Duodenal mucosa (tissue), 2 donors: ENCODE data around the gene ZNF311.

Source experiments
- H3K27ac ChIP-seq: one replicate; pipeline ENCODE4 v1.7.0; 2013; ENCODE audit warnings: low read depth, low read length
- H3K27me3 ChIP-seq, 2 donors: one replicate each; pipeline ENCODE4 v1.7.0; 2013; ENCODE audit warnings: low read length in 2 of 2, control low read depth in 1 of 2; ENCODE audit not compliant: insufficient read depth in 2 of 2, control insufficient read depth in 1 of 2
- H3K36me3 ChIP-seq, 2 donors: one replicate each; pipeline ENCODE4 v1.7.0; 2013; ENCODE audit warnings: low read length in 2 of 2, control low read depth in 1 of 2; ENCODE audit not compliant: insufficient read depth in 2 of 2, control insufficient read depth in 1 of 2
- H3K4me1 ChIP-seq, 2 donors: one replicate each; pipeline ENCODE4 v1.7.0; 2013; ENCODE audit warnings: low read length in 2 of 2, control low read depth in 1 of 2; ENCODE audit not compliant: insufficient read depth in 2 of 2, control insufficient read depth in 1 of 2
- H3K4me3 ChIP-seq, 2 donors: one replicate each; pipeline ENCODE4 v1.7.0; 2013; ENCODE audit warnings: low read length in 2 of 2, low read depth in 1 of 2
- H3K9ac ChIP-seq, 2 donors: one replicate each; pipeline ENCODE4 v1.7.0; 2013; ENCODE audit warnings: low read length in 2 of 2, low read depth in 1 of 2
- H3K9me3 ChIP-seq, 2 donors: one replicate each; pipeline ENCODE4 v1.7.0; 2013; ENCODE audit warnings: low read length in 2 of 2, control low read depth in 1 of 2; ENCODE audit not compliant: control insufficient read depth in 1 of 2

Gene ZNF311

DNA sequence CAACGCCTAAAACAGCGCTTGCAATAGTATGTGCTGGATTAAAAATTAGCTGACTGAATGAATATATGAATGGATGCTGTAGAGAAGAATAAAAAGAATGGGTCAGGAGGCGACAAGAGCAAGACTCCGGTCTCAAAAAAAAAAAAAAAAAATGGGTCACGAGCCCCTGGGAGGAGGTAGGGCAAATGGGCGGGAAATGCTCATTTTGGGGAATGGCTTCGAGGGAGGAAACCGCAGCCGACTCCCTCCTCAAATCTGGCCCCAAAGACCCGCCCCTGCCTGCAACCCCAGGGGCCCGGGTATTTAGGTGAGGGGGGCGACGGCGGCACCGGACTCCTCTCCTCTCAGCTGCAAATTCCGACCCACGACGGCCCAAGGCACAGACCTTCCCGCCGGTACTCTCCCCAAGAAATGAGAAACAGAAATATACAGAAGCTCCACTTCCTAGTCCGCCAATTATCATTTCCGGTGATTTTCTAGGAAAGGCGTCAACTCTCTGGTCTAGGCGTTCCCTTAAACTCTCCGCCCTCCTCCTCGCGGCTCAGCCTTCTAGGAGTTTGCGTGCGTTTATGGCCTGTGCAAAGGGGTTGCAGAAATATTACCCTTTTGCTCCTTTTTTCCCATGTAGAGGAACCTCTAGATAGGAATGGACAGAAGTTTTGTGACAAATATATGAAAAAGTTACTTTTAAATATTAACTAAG lies at the start of gene ZNF311:
TSS of gene ZNF311 (minus strand) at position 133 of the 703 bp plus-strand sequence. CDS start 1,361 bp downstream, outside the sequence.
- H3K9ac ChIP-seq, result peak within 1 kb of the TSS; percentile 34 to 36
- peaks cover 0 to 7% of the 10 kb centered on the region in 2 donors for H3K27me3 ChIP-seq
- H3K4me1 ChIP-seq, result no peaks in the 10 kb centered on the region
- H3K9me3 ChIP-seq, result no peaks in the 10 kb centered on the region
- no peak within 1 kb of the TSS for H3K27ac ChIP-seq
- H3K4me3 ChIP-seq, result peak within 1 kb of the TSS; percentile 82 to 83
- no peaks in the 10 kb centered on the region for H3K36me3 ChIP-seq

DNA sequence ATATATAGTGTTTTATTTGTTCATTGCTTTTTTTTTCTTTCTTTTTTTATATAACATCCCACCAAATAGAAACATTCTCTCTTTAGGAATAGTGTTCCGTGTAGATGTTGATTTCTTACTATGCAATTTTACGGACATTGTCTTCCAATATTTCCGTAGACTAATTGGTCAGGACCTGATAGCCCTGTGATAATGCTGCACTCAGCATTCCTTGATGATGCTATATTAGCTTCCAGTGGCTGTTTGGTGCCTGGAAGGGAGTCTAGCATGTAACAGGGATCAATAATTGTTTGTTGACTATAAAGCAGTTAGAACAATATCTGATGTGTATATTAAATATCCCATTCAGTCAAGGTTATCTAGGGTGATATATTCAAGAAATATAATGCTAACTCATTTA lies 46.6 kb upstream of the ZNF311 start:
- Histone ChIP-seq H3K27ac (no peak overlapping the region), H3K4me3 (no peak overlapping the region)

DNA sequence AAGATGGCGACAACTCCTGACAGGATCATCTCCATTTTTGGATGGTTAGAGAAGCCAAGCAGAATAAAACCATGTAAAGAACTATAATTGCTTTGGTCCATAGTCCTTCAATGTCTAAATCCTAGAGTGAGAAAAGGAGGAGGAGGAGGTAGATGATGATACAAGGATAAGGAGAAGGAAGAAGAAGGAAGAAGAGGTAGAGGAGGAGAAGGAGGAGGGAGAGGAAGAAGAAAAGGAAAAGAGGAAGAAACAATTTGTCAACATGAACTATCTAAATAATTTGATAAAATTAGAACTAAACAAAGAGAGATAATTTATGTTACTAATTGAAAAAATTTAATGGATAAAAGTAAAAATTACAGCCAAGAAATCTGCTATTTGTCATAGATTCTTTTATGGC lies 40.0 kb upstream of the ZNF311 start, which contains the start of gene OR2W1:
TSS of gene OR2W1 (minus strand) at position 101 of the 400 bp plus-strand sequence. CDS start at position 101, 0 bp downstream.
- Histone ChIP-seq H3K36me3 (no peaks in the 10 kb centered on the region), H3K27me3 (no peaks in the 10 kb centered on the region), H3K4me3 (no peak within 1 kb of the TSS), H3K27ac (no peak within 1 kb of the TSS), H3K9ac (no peak within 1 kb of the TSS), H3K9me3 (no peaks in the 10 kb centered on the region), H3K4me1 (no peaks in the 10 kb centered on the region)

More for the DNA sequence above, 46.6 kb upstream of the ZNF311 start:
- Histone ChIP-seq H3K9me3 (no peaks in the 10 kb centered on the region), H3K36me3 (no peaks in the 10 kb centered on the region), H3K9ac (no peak overlapping the region), H3K27me3 (no peaks in the 10 kb centered on the region), H3K4me1 (no peaks in the 10 kb centered on the region)

DNA sequence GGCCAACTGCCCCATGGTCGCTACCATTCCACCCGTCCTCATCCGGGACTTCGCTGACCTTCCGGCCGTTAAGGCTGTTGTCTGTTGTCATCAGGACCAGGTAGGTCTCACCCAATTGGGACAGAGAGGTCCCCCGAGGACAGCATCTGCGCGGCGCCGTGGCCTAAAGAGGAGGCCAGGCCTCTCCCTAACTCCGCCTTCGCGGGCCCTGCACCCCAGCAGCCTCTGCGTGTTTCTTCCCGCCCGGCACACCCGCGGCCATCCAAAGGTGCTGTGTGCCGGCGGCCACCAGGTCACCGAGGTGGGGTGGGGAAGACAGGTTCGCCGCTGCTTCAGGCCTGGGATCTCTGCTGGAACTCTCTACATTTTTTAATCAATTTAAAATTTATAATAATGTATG lies 30.8 kb upstream of the ZNF311 start:
- Histone ChIP-seq H3K27me3 (no peaks in the 10 kb centered on the region), H3K9ac (no peak overlapping the region), H3K4me1 (no peaks in the 10 kb centered on the region), H3K27ac (no peak overlapping the region), H3K4me3 (no peak overlapping the region), H3K36me3 (no peaks in the 10 kb centered on the region), H3K9me3 (no peaks in the 10 kb centered on the region)

DNA sequence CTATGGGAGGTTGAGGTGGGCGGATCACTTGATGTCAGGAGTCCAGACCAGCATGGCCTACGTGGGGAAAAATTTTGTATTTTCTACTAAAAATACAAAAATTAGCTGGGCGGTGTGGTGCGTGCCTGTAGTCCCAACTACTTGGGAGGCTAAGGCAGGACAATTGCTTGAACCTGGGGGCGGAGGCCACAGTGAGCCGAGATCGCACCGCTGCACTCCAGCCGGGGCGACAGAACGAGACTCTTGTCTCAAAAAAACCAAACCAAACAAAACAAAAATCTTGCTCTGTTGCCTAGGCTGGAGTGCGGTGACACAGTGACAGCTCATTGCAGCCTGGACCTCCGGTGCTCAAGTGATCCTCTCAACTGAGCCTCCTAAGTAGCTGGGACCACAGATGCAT lies 23.7 kb upstream of the ZNF311 start:
- Histone ChIP-seq H3K27ac (no peak overlapping the region), H3K4me1 (no peaks in the 10 kb centered on the region), H3K9me3 (no peaks in the 10 kb centered on the region), H3K9ac (no peak overlapping the region), H3K36me3 (no peaks in the 10 kb centered on the region), H3K4me3 (no peak overlapping the region), H3K27me3 (peaks cover 4 to 15% of the 10 kb centered on the region in 2 donors)

DNA sequence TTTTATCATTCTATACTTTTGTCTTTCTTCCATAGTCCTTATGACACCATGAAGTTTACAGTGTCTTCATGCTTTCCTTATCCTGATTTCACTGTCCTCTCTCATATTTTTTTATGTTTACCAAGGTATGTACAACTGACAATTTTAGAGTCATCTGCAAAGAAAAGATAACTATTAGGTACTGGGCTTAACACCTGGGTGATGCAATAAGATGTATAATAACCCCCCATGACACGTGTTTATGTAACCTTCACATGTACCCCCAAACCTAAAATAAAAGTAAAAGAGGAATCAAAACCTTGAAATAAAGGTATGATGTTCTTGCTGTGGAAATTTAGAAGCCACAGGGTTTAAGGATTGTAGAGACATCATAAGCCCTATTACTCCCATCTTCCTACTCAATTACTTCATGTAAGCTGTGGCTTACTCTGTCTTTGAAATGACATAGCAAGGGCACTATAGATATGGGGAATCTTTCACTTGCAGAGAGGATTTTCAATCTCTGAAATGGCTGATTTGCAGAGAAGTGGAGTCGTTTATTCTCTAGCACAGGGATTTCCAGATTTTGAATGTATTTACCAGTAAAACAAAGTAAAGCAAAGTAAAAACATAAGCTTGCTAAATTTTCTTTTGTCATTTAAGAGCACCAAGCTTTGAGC lies 20.9 kb upstream of the ZNF311 start:
- H3K27ac ChIP-seq, result no peak overlapping the region
- H3K4me1 ChIP-seq, result no peaks in the 10 kb centered on the region
- no peak overlapping the region for H3K9ac ChIP-seq
- H3K9me3 ChIP-seq, result no peaks in the 10 kb centered on the region
- no peak overlapping the region for H3K4me3 ChIP-seq
- H3K36me3 ChIP-seq, result no peaks in the 10 kb centered on the region
- H3K27me3 ChIP-seq, result peaks cover 4 to 15% of the 10 kb centered on the region in 2 donors

DNA sequence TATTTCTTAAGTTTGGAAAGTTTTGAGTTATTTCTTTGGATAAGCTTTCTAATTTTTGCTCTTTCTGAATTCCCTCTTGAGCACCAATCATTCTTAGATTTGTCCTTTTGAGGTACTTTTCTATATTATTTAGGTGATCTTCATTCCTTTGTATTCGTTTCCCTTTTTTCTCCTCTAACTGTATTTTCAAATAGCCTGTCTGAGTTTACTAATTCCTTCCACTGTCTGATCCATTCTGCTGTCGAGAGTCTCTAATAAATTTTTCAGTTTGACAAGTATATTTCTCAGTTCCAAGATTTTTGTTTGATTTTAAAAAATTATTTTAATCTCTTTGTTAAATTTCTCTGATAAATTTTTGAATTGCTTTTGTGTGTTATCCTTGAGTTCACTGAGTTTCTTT lies 16.3 kb upstream of the ZNF311 start:
- Histone ChIP-seq H3K4me3 (no peak overlapping the region), H3K4me1 (peaks cover 0 to 3% of the 10 kb centered on the region in 2 donors), H3K27ac (no peak overlapping the region), H3K9ac (no peak overlapping the region), H3K9me3 (no peaks in the 10 kb centered on the region), H3K36me3 (no peaks in the 10 kb centered on the region), H3K27me3 (peaks cover 0 to 7% of the 10 kb centered on the region in 2 donors)

DNA sequence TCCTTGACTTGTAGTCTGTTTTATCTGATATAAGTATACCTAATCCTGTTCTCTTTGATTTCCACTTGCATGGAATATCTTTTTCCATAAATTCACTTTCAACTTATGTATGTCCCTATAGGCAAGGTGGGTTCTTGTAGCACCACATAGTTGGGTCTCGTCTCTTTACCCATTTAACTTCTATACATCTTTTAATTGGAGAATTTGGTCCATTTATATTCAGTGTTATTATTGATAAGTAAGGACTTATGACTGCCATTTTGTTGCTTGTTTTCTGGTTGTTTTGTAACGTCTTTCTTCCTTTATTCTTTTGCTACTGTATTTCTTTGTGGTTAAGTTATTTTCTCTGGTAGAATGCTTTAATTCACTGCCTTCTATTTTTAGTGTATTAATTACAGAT lies 14.5 kb upstream of the ZNF311 start:
- no peak overlapping the region for H3K4me3 ChIP-seq

DNA sequence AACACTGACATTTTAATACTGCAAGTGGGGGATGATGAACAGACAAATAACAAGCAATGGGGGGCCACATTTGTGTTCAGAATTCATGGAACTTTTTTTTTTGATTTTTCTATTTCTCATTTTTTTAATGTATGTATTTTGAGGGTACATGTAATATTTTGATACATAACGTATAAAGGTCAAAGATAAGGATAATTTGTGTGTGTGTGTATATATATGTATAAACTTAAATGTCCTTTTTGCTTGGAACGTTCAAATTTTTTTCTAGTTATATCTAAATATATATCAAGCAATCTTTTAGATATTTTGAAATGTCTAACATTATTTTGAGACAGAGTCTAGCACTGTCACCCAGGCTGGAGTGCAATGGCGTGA lies 12.3 kb upstream of the ZNF311 start:
- Histone ChIP-seq H3K9me3 (no peaks in the 10 kb centered on the region), H3K36me3 (no peaks in the 10 kb centered on the region), H3K4me1 (peaks cover 0 to 6% of the 10 kb centered on the region in 2 donors), H3K27ac (no peak overlapping the region), H3K4me3 (no peak overlapping the region), H3K27me3 (peaks cover 3 to 8% of the 10 kb centered on the region in 2 donors), H3K9ac (no peak overlapping the region)

More for the DNA sequence above, 14.5 kb upstream of the ZNF311 start:
- Histone ChIP-seq H3K36me3 (no peaks in the 10 kb centered on the region), H3K27ac (no peak overlapping the region), H3K4me1 (peaks cover 0 to 6% of the 10 kb centered on the region in 2 donors), H3K9me3 (no peaks in the 10 kb centered on the region), H3K9ac (no peak overlapping the region), H3K27me3 (peaks cover 2 to 3% of the 10 kb centered on the region in 2 donors)
